ENCODE measurements around the gene ITSN2.

DNA sequence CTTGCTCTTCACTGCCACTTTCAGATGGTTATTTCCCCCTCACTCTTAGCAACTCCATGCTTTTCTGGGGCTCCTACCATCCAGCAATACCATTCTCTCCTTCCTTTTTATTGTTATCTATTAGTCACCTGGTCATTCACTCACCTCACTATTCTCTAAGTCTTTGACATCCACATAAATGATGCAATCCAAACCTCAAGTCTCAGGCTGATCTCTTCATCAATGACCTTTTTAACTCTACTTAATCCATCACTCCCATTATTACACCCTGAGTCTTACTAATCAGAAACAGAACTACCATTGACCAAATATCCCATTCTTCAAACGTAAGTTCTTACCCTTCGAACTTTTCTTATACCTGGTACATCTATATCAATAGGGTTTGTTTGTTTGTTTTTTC, 79.7 kb downstream of the ITSN2 start:
- TF ChIP-seq, protein P1, sequence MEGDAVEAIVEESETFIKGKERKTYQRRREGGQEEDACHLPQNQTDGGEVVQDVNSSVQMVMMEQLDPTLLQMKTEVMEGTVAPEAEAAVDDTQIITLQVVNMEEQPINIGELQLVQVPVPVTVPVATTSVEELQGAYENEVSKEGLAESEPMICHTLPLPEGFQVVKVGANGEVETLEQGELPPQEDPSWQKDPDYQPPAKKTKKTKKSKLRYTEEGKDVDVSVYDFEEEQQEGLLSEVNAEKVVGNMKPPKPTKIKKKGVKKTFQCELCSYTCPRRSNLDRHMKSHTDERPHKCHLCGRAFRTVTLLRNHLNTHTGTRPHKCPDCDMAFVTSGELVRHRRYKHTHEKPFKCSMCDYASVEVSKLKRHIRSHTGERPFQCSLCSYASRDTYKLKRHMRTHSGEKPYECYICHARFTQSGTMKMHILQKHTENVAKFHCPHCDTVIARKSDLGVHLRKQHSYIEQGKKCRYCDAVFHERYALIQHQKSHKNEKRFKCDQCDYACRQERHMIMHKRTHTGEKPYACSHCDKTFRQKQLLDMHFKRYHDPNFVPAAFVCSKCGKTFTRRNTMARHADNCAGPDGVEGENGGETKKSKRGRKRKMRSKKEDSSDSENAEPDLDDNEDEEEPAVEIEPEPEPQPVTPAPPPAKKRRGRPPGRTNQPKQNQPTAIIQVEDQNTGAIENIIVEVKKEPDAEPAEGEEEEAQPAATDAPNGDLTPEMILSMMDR (IDR thresholded peaks at IDR 0.05), result no peak
- no peak for TF ChIP-seq POLR2AphosphoS5 (IDR thresholded peaks at IDR 0.05)

All from breast epithelium (tissue), 3 donors.